GM23338 (cell line): ENCODE data around the gene FMN1. TPM values are rescaled to one million over a fixed set of nuclear protein-coding genes. Genes with fewer than 3 reads are reported as not detected.

Experiments
- ATAC-seq: fragments of 200-7000 bp; cut with Tn5 transposase; 3 replicates; pipeline ENCODE4 v1.9.1; 2020
- DNase-seq: peaks from one replicate; pipeline ENCODE4 v3.0.0-alpha.2; 2015; ENCODE audit warnings: low spot score
- H2AFZ ChIP-seq: fragments of 200-600 bp; sonication (generic); 2 replicates; pipeline ENCODE4 v1.8.0; 2016; ENCODE audit warnings: antibody characterized with exemption, mild to moderate bottlenecking, moderate library complexity
- H3F3A ChIP-seq: fragments of 200-600 bp; sonication (generic); replicated peaks from 2 replicates; pipeline ENCODE4 v1.8.0; 2017; ENCODE audit warnings: antibody characterized with exemption, mixed run types, low read depth
- H3K27ac ChIP-seq: fragments of 200-600 bp; sonication (generic); 2 replicates; pipeline ENCODE4 v1.6.1; 2016; ENCODE audit warnings: low read depth
- H3K27me3 ChIP-seq: fragments of 200-600 bp; sonication (generic); 2 replicates; pipeline ENCODE4 v1.8.0; 2016; ENCODE audit warnings: mild to moderate bottlenecking, mixed run types, moderate library complexity; ENCODE audit not compliant: insufficient read depth
- H3K36me3 ChIP-seq: fragments of 200-600 bp; sonication (generic); 2 replicates; pipeline ENCODE4 v1.8.0; 2016; ENCODE audit warnings: mild to moderate bottlenecking; ENCODE audit not compliant: insufficient read depth
- H3K4me1 ChIP-seq: fragments of 200-600 bp; sonication (generic); 2 replicates; pipeline ENCODE4 v1.8.0; 2016; ENCODE audit warnings: mild to moderate bottlenecking, moderate library complexity; ENCODE audit not compliant: insufficient read depth
- H3K4me2 ChIP-seq: fragments of 200-600 bp; sonication (generic); 2 replicates; pipeline ENCODE4 v1.7.1; 2017; ENCODE audit warnings: mixed run types
- H3K4me3 ChIP-seq: fragments of 200-600 bp; sonication (generic); 2 replicates; pipeline ENCODE4 v1.6.1; 2016; ENCODE audit warnings: mixed run types
- H3K79me2 ChIP-seq: fragments of 200-600 bp; sonication (generic); replicated peaks from 2 replicates; pipeline ENCODE4 v1.8.0; 2017; ENCODE audit warnings: mild to moderate bottlenecking; ENCODE audit not compliant: insufficient read depth
- H3K9me2 ChIP-seq: fragments of 200-600 bp; sonication (generic); 2 replicates; pipeline ENCODE4 v1.8.0; 2017; ENCODE audit not compliant: insufficient read depth
- H4K20me1 ChIP-seq: fragments of 200-600 bp; sonication (generic); replicated peaks from 2 replicates; pipeline ENCODE4 v1.8.0; 2017; ENCODE audit warnings: mild to moderate bottlenecking; ENCODE audit not compliant: insufficient read depth
- H3K27ac Mint-ChIP-seq: 2 replicates; pipeline ENCODE4 v1.8.0; 2020; ENCODE audit warnings: inconsistent platforms, mild to moderate bottlenecking, moderate library complexity, mixed read lengths
- H3K27me3 Mint-ChIP-seq: 3 replicates; pipeline ENCODE4 v1.8.0; 2022; ENCODE audit warnings: low read depth, mild to moderate bottlenecking, moderate library complexity, mixed read lengths, inconsistent platforms; ENCODE audit not compliant: insufficient read depth, poor library complexity
- H3K36me3 Mint-ChIP-seq: 3 replicates; pipeline ENCODE4 v1.8.0; 2021; ENCODE audit warnings: low read depth, mild to moderate bottlenecking, inconsistent platforms, moderate library complexity, mixed read lengths
- H3K4me1 Mint-ChIP-seq: 3 replicates; pipeline ENCODE4 v1.8.0; 2020; ENCODE audit warnings: mild to moderate bottlenecking, inconsistent platforms, mixed read lengths
- H3K4me3 Mint-ChIP-seq: 3 replicates; pipeline ENCODE4 v1.8.0; 2021; ENCODE audit warnings: moderate library complexity, mild to moderate bottlenecking, inconsistent platforms, mixed read lengths
- H3K9me3 Mint-ChIP-seq: 3 replicates; pipeline ENCODE4 v1.8.0; 2020; ENCODE audit warnings: moderate library complexity, mild to moderate bottlenecking, inconsistent platforms, mixed read lengths
- EZH2 ChIP-seq: fragments of 200-600 bp; sonication (generic); IDR thresholded peaks from one replicate; pipeline ENCODE4 v1.8.0; 2017; ENCODE audit warnings: antibody characterized with exemption, mild to moderate bottlenecking, low read depth; ENCODE audit not compliant: unreplicated experiment
- NANOG ChIP-seq: IDR thresholded peaks from 2 replicates; pipeline ENCODE4 v1.6.1; 2016; ENCODE audit warnings: antibody characterized with exemption, borderline replicate concordance
- POLR2AphosphoS5 ChIP-seq: IDR thresholded peaks from 2 replicates; pipeline ENCODE4 v1.6.1; 2016; ENCODE audit warnings: antibody characterized with exemption, low read depth
- ZNF114 ChIP-seq: fragments of 250-450 bp; sonication (Bioruptor Pico); IDR thresholded peaks from 2 replicates; pipeline ENCODE4 v1.5.0; 2020; ENCODE audit warnings: mild to moderate bottlenecking, moderate library complexity
- polyA plus RNA-seq: library from polyadenylated mRNA; unstranded; fragments of >200 nt; fragmentation: Nextera tagmentation; extraction: Ambion mirVana; gene quantifications from 2 replicates; pipeline ENCODE4 v1.2.1, GENCODE V29; 2016
- total RNA-seq: library from RNA; depleted of rRNA; stranded (reverse); fragments of >200 nt; shearing (Covaris generic); gene quantifications from 2 replicates; pipeline ENCODE4 v1.2.3, GENCODE V29; 2014
- TF ChIP-seq, protein P1 (sequence below): fragments of 250-450 bp; sonication (Bioruptor Pico); IDR thresholded peaks from 2 replicates; pipeline ENCODE4 v1.5.0; 2020; ENCODE audit warnings: mild to moderate bottlenecking, moderate library complexity
- TF ChIP-seq, protein P2 (sequence below), 2 experiments: fragments of 200-600 bp in 1 of 2; sonication (generic) in 1 of 2; conservative IDR thresholded peaks; 2 replicates each; pipeline versions ENCODE4 v1.5.1 to v1.6.1; 2016 to 2017; ENCODE audit warnings: antibody characterized with exemption in 2 of 2, low read depth in 2 of 2, mild to moderate bottlenecking in 2 of 2, moderate library complexity in 1 of 2

Gene FMN1
- total and polyA plus RNA-seq, 2 experiments from 2014 or later = 1.2 to 1.6 TPM

GRCh38 chr15:32944431-32944830, 250.1 kb downstream of the FMN1 start:
- H3K36me3 Mint-ChIP-seq = no peaks in the 10 kb centered on the region
- Histone ChIP-seq H3K4me3 (no peak overlapping the region), H3K27ac (no peak overlapping the region), H3K9me2 (0 out of 2 replicates have a peak, but pooled peaks cover 3% of the 10 kb centered on the region), H2AFZ (no peak overlapping the region), H3K36me3 (no peaks in the 10 kb centered on the region), H3K79me2 (no peaks in the 10 kb centered on the region), H3F3A (no peaks in the 10 kb centered on the region), H4K20me1 (no peaks in the 10 kb centered on the region), H3K27me3 (no peaks in the 10 kb centered on the region), H3K4me1 (no peaks in the 10 kb centered on the region), H3K4me2 (no peak overlapping the region)
- no peaks in the 10 kb centered on the region for H3K27me3 Mint-ChIP-seq
- ATAC-seq = no peak
- TF ChIP-seq POLR2AphosphoS5 (no peak), ZNF114 (no peak)
- TF ChIP-seq, protein P1, sequence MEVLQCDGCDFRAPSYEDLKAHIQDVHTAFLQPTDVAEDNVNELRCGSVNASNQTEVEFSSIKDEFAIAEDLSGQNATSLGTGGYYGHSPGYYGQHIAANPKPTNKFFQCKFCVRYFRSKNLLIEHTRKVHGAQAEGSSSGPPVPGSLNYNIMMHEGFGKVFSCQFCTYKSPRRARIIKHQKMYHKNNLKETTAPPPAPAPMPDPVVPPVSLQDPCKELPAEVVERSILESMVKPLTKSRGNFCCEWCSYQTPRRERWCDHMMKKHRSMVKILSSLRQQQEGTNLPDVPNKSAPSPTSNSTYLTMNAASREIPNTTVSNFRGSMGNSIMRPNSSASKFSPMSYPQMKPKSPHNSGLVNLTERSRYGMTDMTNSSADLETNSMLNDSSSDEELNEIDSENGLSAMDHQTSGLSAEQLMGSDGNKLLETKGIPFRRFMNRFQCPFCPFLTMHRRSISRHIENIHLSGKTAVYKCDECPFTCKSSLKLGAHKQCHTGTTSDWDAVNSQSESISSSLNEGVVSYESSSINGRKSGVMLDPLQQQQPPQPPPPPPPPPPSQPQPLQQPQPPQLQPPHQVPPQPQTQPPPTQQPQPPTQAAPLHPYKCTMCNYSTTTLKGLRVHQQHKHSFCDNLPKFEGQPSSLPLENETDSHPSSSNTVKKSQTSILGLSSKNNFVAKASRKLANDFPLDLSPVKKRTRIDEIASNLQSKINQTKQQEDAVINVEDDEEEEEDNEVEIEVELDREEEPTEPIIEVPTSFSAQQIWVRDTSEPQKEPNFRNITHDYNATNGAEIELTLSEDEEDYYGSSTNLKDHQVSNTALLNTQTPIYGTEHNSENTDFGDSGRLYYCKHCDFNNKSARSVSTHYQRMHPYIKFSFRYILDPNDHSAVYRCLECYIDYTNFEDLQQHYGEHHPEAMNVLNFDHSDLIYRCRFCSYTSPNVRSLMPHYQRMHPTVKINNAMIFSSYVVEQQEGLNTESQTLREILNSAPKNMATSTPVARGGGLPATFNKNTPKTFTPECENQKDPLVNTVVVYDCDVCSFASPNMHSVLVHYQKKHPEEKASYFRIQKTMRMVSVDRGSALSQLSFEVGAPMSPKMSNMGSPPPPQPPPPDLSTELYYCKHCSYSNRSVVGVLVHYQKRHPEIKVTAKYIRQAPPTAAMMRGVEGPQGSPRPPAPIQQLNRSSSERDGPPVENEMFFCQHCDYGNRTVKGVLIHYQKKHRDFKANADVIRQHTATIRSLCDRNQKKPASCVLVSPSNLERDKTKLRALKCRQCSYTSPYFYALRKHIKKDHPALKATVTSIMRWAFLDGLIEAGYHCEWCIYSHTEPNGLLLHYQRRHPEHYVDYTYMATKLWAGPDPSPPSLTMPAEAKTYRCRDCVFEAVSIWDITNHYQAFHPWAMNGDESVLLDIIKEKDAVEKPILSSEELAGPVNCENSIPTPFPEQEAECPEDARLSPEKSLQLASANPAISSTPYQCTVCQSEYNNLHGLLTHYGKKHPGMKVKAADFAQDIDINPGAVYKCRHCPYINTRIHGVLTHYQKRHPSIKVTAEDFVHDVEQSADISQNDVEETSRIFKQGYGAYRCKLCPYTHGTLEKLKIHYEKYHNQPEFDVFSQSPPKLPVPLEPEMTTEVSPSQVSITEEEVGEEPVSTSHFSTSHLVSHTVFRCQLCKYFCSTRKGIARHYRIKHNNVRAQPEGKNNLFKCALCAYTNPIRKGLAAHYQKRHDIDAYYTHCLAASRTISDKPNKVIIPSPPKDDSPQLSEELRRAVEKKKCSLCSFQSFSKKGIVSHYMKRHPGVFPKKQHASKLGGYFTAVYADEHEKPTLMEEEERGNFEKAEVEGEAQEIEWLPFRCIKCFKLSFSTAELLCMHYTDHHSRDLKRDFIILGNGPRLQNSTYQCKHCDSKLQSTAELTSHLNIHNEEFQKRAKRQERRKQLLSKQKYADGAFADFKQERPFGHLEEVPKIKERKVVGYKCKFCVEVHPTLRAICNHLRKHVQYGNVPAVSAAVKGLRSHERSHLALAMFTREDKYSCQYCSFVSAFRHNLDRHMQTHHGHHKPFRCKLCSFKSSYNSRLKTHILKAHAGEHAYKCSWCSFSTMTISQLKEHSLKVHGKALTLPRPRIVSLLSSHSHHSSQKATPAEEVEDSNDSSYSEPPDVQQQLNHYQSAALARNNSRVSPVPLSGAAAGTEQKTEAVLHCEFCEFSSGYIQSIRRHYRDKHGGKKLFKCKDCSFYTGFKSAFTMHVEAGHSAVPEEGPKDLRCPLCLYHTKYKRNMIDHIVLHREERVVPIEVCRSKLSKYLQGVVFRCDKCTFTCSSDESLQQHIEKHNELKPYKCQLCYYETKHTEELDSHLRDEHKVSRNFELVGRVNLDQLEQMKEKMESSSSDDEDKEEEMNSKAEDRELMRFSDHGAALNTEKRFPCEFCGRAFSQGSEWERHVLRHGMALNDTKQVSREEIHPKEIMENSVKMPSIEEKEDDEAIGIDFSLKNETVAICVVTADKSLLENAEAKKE (CRISPR knock-in tag) = no peak
- H3K27ac Mint-ChIP-seq = no peak overlapping the region
- no peaks in the 10 kb centered on the region for H3K9me3 Mint-ChIP-seq
- peaks cover 4% of the 10 kb centered on the region; the same call in 2 of the 3 replicates for H3K4me1 Mint-ChIP-seq
- DNase-seq = no peak
- no peak overlapping the region for H3K4me3 Mint-ChIP-seq

DNA sequence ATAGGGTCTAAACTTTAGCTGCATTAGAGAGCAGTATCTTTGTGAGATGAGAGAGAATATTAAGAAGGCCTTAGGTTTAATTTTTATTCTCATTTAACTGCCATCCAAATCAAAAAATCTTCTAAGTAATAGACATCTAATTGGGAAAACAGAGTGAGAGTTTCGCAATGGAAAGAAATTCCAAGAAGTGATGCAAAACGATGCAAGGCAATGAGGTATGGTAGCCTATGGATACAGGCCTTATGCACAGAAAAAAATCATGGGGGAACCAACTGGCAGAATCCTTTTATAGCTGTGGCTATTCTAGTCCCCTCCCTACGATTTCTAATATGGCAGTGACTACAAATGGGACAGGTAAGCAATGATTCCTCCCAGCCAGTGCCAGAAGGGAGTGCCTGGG, 250.8 kb downstream of the FMN1 start:
- DNase-seq (no peak), ATAC-seq (no peak)
- Mint-ChIP-seq H3K27ac (no peak overlapping the region), H3K27me3 (no peaks in the 10 kb centered on the region), H3K4me1 (peaks cover 4% of the 10 kb centered on the region; the same call in 2 of the 3 replicates), H3K36me3 (no peaks in the 10 kb centered on the region), H3K4me3 (no peak overlapping the region), H3K9me3 (no peaks in the 10 kb centered on the region)
- Histone ChIP-seq H3K79me2 (no peaks in the 10 kb centered on the region), H3K36me3 (no peaks in the 10 kb centered on the region), H3K4me2 (no peak overlapping the region), H2AFZ (no peak overlapping the region), H4K20me1 (no peaks in the 10 kb centered on the region), H3K27ac (no peak overlapping the region), H3K27me3 (no peaks in the 10 kb centered on the region), H3K4me1 (no peaks in the 10 kb centered on the region), H3K9me2 (0 out of 2 replicates have a peak, but pooled peaks cover 3% of the 10 kb centered on the region), H3K4me3 (no peak overlapping the region), H3F3A (no peaks in the 10 kb centered on the region)
- TF ChIP-seq NANOG (no peak), ZNF114 (no peak), EZH2 (no peak), POLR2AphosphoS5 (no peak)
- TF ChIP-seq, protein P2, sequence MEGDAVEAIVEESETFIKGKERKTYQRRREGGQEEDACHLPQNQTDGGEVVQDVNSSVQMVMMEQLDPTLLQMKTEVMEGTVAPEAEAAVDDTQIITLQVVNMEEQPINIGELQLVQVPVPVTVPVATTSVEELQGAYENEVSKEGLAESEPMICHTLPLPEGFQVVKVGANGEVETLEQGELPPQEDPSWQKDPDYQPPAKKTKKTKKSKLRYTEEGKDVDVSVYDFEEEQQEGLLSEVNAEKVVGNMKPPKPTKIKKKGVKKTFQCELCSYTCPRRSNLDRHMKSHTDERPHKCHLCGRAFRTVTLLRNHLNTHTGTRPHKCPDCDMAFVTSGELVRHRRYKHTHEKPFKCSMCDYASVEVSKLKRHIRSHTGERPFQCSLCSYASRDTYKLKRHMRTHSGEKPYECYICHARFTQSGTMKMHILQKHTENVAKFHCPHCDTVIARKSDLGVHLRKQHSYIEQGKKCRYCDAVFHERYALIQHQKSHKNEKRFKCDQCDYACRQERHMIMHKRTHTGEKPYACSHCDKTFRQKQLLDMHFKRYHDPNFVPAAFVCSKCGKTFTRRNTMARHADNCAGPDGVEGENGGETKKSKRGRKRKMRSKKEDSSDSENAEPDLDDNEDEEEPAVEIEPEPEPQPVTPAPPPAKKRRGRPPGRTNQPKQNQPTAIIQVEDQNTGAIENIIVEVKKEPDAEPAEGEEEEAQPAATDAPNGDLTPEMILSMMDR (conservative IDR thresholded peaks at IDR 0.05; ENCODE audit: low read depth in 2 of 2) = no peak
